GM12873 (cell line): ENCODE measurements around the gene FUT8.

Experiments used
- TF ChIP-seq, protein P1 (sequence below): IDR thresholded peaks from 2 replicates; pipeline ENCODE4 v1.5.1; 2012; ENCODE audit warnings: low read depth, mild to moderate bottlenecking, moderate library complexity, low read length, control low read depth; ENCODE audit not compliant: insufficient read depth; ENCODE audit errors: missing control alignments

Gene FUT8

GRCh38 chr14:65496178-65496993 lies 83.9 kb downstream of the FUT8 start:
- TF ChIP-seq, protein P1, sequence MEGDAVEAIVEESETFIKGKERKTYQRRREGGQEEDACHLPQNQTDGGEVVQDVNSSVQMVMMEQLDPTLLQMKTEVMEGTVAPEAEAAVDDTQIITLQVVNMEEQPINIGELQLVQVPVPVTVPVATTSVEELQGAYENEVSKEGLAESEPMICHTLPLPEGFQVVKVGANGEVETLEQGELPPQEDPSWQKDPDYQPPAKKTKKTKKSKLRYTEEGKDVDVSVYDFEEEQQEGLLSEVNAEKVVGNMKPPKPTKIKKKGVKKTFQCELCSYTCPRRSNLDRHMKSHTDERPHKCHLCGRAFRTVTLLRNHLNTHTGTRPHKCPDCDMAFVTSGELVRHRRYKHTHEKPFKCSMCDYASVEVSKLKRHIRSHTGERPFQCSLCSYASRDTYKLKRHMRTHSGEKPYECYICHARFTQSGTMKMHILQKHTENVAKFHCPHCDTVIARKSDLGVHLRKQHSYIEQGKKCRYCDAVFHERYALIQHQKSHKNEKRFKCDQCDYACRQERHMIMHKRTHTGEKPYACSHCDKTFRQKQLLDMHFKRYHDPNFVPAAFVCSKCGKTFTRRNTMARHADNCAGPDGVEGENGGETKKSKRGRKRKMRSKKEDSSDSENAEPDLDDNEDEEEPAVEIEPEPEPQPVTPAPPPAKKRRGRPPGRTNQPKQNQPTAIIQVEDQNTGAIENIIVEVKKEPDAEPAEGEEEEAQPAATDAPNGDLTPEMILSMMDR, result no peak

- TF ChIP-seq, protein P1, result no peak
Observed at GRCh38 chr14:65499138-65499537, 86.6 kb downstream of the FUT8 start.

DNA sequence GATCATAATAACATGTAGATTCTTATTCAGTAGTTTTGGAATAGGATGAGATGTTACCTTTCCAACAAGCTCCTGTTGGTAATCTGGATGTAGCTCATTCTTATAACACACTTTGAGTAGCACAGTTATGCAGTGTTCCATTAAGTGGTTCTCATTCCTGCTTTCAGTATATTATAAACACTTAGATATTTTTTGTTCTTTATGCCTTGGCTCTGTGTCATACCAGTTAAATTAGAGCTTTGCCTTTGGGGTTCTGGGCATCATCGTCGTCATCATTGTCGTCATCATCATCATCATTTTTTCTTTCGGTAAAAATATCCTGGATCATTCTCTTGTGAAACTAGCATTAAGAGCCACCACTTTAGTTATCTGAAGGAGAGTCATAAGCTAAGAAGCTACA lies 87.5 kb downstream of the FUT8 start:
- TF ChIP-seq, protein P1, result no peak

GRCh38 chr14:65501328-65501727 lies 88.8 kb downstream of the FUT8 start:
- TF ChIP-seq, protein P1, result peak; percentile 40

DNA sequence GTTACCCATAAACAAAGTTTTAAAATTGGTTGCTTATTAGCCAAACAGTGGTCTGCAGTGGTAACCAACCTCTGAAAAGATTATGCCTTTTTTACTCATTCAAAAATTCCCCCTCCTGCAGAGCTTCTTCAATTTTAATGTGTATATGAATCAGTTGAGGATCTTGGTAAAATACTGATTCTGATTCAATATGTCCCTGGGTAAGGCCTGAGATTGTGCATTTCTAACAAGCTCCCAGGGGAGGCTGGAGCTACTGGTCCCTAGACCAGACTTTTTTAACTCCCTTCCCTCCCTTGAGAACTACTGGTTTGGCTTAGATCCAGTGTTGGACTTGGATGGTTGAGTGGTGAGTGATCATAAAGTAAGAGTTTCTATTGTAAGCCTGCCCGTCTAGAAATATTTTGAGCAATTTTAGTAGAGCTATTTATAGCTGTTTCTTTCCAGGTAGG lies 90.2 kb downstream of the FUT8 start:
- TF ChIP-seq, protein P1, result no peak

- TF ChIP-seq, protein P1, result no peak
Observed at GRCh38 chr14:65503771-65504170, 91.2 kb downstream of the FUT8 start.

DNA sequence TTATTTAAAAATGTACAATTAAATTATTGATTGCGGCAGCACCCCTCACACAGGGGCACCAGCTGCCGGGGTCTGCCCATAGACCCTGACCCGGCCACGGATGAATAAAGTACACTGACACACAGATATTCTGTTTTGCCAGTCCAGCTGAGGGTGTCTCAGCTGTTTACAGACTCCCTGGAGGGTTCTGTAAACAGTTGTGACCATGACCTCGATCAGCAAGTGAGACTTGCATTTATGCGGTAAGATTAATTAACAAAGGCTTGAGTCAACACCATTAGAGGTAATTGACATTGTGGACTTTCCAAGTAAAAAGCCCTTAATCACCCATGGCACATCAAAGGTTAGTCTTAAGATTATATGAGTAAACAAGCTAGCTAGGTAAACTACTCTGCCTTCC lies 94.3 kb downstream of the FUT8 start:
- TF ChIP-seq, protein P1, result no peak
